CD4-positive, alpha-beta T cell treated with Interleukin-17A for 4 hours (primary cell): ENCODE data around the gene OPALIN.

ENCODE experiments used
- DNase-seq: peaks from one replicate; pipeline ENCODE4 v3.0.0-alpha.2; 2020; ENCODE audit warnings: mixed read lengths

OPALIN gene

GRCh38 chr10:96374004-96374403 is 15.2 kb upstream of the OPALIN start:
- DNase-seq: no peak

- DNase-seq: no peak
Measured at GRCh38 chr10:96371356-96371755, 12.6 kb upstream of the OPALIN start.

GRCh38 chr10:96370584-96371157 is 11.9 kb upstream of the OPALIN start:
- DNase-seq: peak; percentile 52

GRCh38 chr10:96369890-96370583 is 11.2 kb upstream of the OPALIN start:
- no peak for DNase-seq

- DNase-seq: no peak
Measured at GRCh38 chr10:96368971-96369370, 10.2 kb upstream of the OPALIN start.

GRCh38 chr10:96367470-96367869 is 8.7 kb upstream of the OPALIN start:
- DNase-seq: no peak

- DNase-seq: no peak
Measured at GRCh38 chr10:96366508-96366907, 7.7 kb upstream of the OPALIN start.

- no peak for DNase-seq
Measured at GRCh38 chr10:96365571-96365970, 6.8 kb upstream of the OPALIN start.

- no peak for DNase-seq
Measured at GRCh38 chr10:96360766-96361165, 2.0 kb upstream of the OPALIN start.

GRCh38 chr10:96360331-96360730 is 1.5 kb upstream of the OPALIN start:
- no peak for DNase-seq

- DNase-seq: no peak
Measured at GRCh38 chr10:96359616-96360015, 814 bp upstream of the OPALIN start.

- no peak for DNase-seq
Measured at GRCh38 chr10:96357038-96357620, 1.7 kb downstream of the OPALIN start.

- DNase-seq: no peak
Measured at GRCh38 chr10:96352582-96352981, 6.2 kb downstream of the OPALIN start.

- DNase-seq: no peak
Measured at GRCh38 chr10:96352027-96352426, 6.8 kb downstream of the OPALIN start.

GRCh38 chr10:96346295-96346694 is 12.5 kb downstream of the OPALIN start:
- no peak for DNase-seq

GRCh38 chr10:96345222-96345621 is 13.6 kb downstream of the OPALIN start:
- DNase-seq: no peak

- no peak for DNase-seq
Measured at GRCh38 chr10:96344178-96344577, 14.6 kb downstream of the OPALIN start.

- DNase-seq: no peak
Measured at GRCh38 chr10:96342402-96342801, 16.4 kb downstream of the OPALIN start.

- no peak for DNase-seq
Measured at GRCh38 chr10:96341219-96342182, 17.3 kb downstream of the OPALIN start.

- peak; percentile 67 for DNase-seq
Measured at GRCh38 chr10:96339956-96340904, 18.6 kb downstream of the OPALIN start.

GRCh38 chr10:96339383-96339782 is 19.4 kb downstream of the OPALIN start:
- DNase-seq: no peak

- no peak for DNase-seq
Measured at GRCh38 chr10:96338279-96338925, 20.4 kb downstream of the OPALIN start.
